Right atrium auricular region (tissue), 2 donors: ENCODE results near the gene AP1AR. TPM values are rescaled to one million over a fixed set of nuclear protein-coding genes. Genes with fewer than 3 reads are reported as not detected.
"Not testable (repeated sequence)": the region's sequence is repeated elsewhere in the genome, so short reads cannot be mapped to it uniquely, and the experiment has no call there.

ENCODE experiments used
- DNase-seq: peaks from one replicate; pipeline ENCODE4 v3.0.0-alpha.2; 2019; ENCODE audit warnings: low spot score
- H3K27ac ChIP-seq, 2 donors: fragments of 200-600 bp; sonication (generic); 1 replicate in 1 of 2; 2 replicates in 1 of 2; pipeline ENCODE4 v1.5.1; 2016 to 2019
- H3K27me3 ChIP-seq, 2 donors: fragments of 200-600 bp; sonication (generic); one replicate each; pipeline versions ENCODE4 v1.5.1 to v1.6.0; 2017 to 2019
- H3K36me3 ChIP-seq: fragments of 200-600 bp; sonication (generic); one replicate; pipeline ENCODE4 v1.5.1; 2016
- H3K4me1 ChIP-seq, 2 donors: fragments of 200-600 bp; sonication (generic); one replicate each; pipeline versions ENCODE4 v1.5.1 to v1.6.0; 2017 to 2019
- H3K4me3 ChIP-seq, 2 donors: fragments of 200-600 bp; sonication (generic); 1 replicate in 1 of 2; 2 replicates in 1 of 2; pipeline ENCODE4 v1.5.1; 2017 to 2019; ENCODE audit warnings: mild to moderate bottlenecking in 1 of 2, moderate library complexity in 1 of 2
- H3K9me3 ChIP-seq, 2 donors: fragments of 200-600 bp; sonication (generic); one replicate each; pipeline ENCODE4 v1.5.1; 2019
- CTCF ChIP-seq, 2 donors: fragments of 200-600 bp; sonication (generic); IDR thresholded peaks; one replicate each; pipeline ENCODE4 v1.5.1; 2019; ENCODE audit warnings: antibody characterized with exemption in 2 of 2
- total RNA-seq, 2 donors: library from RNA; depleted of rRNA; stranded (reverse); fragments of >200 nt; gene quantifications; one replicate each; pipeline ENCODE4 v1.1.0, GENCODE V29; 2016

Gene AP1AR
- total RNA-seq, 2 donors from 2014 or later, result 6.6 to 10.2 TPM

GRCh38 chr4:112302320-112303274 is 71.0 kb downstream of the AP1AR start:
- Histone ChIP-seq H3K27me3 (no peaks in the 10 kb centered on the region), H3K4me3 (no peak overlapping the region), H3K27ac (no peak overlapping the region), H3K4me1 (peaks cover 0 to 10% of the 10 kb centered on the region in 2 donors), H3K36me3 (peaks cover 6% of the 10 kb centered on the region), H3K9me3 (no peaks in the 10 kb centered on the region)
- DNase-seq, result no peak
- TF ChIP-seq CTCF (IDR thresholded peaks at IDR 0.05), result no peak

- DNase-seq, H3K27me3 ChIP-seq: not testable (repeated sequence)
These were observed 73.9 kb downstream of the AP1AR start for GRCh38 chr4:112305477-112305876.

GRCh38 chr4:112309263-112309791 is 77.7 kb downstream of the AP1AR start:
- not testable (repeated sequence) for DNase-seq

More at GRCh38 chr4:112305477-112305876, 73.9 kb downstream of the AP1AR start:
- H3K27ac ChIP-seq, H3K9me3 ChIP-seq, H3K4me3 ChIP-seq, H3K36me3 ChIP-seq, H3K4me1 ChIP-seq: not testable (repeated sequence)

GRCh38 chr4:112311516-112311915 is 79.9 kb downstream of the AP1AR start:
- no peaks in the 10 kb centered on the region for H3K27me3 ChIP-seq
- no peak for TF ChIP-seq CTCF (IDR thresholded peaks at IDR 0.05)
- H3K36me3 ChIP-seq, result no peaks in the 10 kb centered on the region
- no peaks in the 10 kb centered on the region for H3K9me3 ChIP-seq
- DNase-seq, result no peak
- peaks cover 0 to 8% of the 10 kb centered on the region in 2 donors for H3K4me1 ChIP-seq
- H3K4me3 ChIP-seq, result no peak overlapping the region
- no peak overlapping the region for H3K27ac ChIP-seq

More at GRCh38 chr4:112309263-112309791, 77.7 kb downstream of the AP1AR start:
- H3K4me1 ChIP-seq, H3K36me3 ChIP-seq, H3K9me3 ChIP-seq, H3K27me3 ChIP-seq, H3K27ac ChIP-seq: not testable (repeated sequence)
- peak overlapping the region in 1 of 2 donors; percentile 22 for H3K4me3 ChIP-seq

- no peak for TF ChIP-seq CTCF (IDR thresholded peaks at IDR 0.05)
- no peak overlapping the region for H3K27ac ChIP-seq
- no peaks in the 10 kb centered on the region for H3K9me3 ChIP-seq
- no peak overlapping the region for H3K4me3 ChIP-seq
- no peak for DNase-seq
- H3K4me1 ChIP-seq, result peaks cover 0 to 8% of the 10 kb centered on the region in 2 donors
- H3K36me3 ChIP-seq, result no peaks in the 10 kb centered on the region
- no peaks in the 10 kb centered on the region for H3K27me3 ChIP-seq
These were observed 81.1 kb downstream of the AP1AR start for GRCh38 chr4:112312610-112313239.

GRCh38 chr4:112315446-112315845 is 83.9 kb downstream of the AP1AR start:
- Histone ChIP-seq H3K27ac (no peak overlapping the region), H3K27me3 (no peaks in the 10 kb centered on the region), H3K9me3 (no peaks in the 10 kb centered on the region), H3K4me1 (no peaks in the 10 kb centered on the region), H3K36me3 (no peaks in the 10 kb centered on the region), H3K4me3 (no peak overlapping the region)
- DNase-seq, result no peak
- no peak for TF ChIP-seq CTCF (IDR thresholded peaks at IDR 0.05)
